HCT116 (cell line): Measurements from ENCODE around the gene CPNE4.

Experiments
- POLR2A ChIP-seq: IDR thresholded peaks from 2 replicates; pipeline ENCODE4 v1.7.0; 2011; ENCODE audit warnings: borderline replicate concordance; ENCODE audit not compliant: insufficient read depth, insufficient read length; ENCODE audit errors: extremely low read depth
- SP1 ChIP-seq: IDR thresholded peaks from 2 replicates; pipeline ENCODE4 v1.6.1; 2012; ENCODE audit warnings: low read depth
- TF ChIP-seq, protein P1 (sequence below), 3 experiments: fragments of 200-600 bp in 1 of 3; sonication (generic) in 1 of 3; IDR thresholded peaks in 2 of 3; conservative IDR thresholded peaks in 1 of 3; 2 replicates each; pipeline ENCODE4 v1.5.1; 2012 to 2017; ENCODE audit warnings: low read depth in 2 of 3, low read length in 2 of 3, antibody characterized with exemption in 1 of 3, borderline replicate concordance in 1 of 3, control low read depth in 1 of 3, mild to moderate bottlenecking in 1 of 3, mixed read lengths in 1 of 3, mixed run types in 1 of 3, moderate library complexity in 1 of 3; ENCODE audit not compliant: insufficient read depth in 1 of 3
- TF ChIP-seq, protein P2 (sequence below): IDR thresholded peaks from 2 replicates; pipeline ENCODE4 v1.6.1; 2012; ENCODE audit warnings: low read depth

DNA sequence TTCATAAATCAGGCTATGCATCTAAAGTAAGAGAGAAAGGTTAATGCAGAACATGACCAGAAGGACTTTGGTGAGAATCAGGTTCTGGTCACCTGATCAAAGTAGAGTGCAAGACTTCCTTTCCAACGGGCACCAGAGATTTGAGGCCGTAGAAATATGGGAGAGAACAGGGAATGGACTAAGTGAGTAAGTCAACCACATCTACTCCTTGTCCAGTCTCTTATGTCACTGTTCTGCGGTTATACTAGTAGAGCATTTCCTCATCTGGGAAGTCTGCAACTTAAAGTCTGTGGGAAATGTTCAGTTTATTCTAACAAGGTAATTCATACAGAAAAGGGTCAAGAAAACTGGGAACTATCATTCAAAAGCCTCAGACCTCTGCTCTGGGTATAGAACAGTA is 232.8 kb downstream of the CPNE4 start:
- TF ChIP-seq, protein P1, sequence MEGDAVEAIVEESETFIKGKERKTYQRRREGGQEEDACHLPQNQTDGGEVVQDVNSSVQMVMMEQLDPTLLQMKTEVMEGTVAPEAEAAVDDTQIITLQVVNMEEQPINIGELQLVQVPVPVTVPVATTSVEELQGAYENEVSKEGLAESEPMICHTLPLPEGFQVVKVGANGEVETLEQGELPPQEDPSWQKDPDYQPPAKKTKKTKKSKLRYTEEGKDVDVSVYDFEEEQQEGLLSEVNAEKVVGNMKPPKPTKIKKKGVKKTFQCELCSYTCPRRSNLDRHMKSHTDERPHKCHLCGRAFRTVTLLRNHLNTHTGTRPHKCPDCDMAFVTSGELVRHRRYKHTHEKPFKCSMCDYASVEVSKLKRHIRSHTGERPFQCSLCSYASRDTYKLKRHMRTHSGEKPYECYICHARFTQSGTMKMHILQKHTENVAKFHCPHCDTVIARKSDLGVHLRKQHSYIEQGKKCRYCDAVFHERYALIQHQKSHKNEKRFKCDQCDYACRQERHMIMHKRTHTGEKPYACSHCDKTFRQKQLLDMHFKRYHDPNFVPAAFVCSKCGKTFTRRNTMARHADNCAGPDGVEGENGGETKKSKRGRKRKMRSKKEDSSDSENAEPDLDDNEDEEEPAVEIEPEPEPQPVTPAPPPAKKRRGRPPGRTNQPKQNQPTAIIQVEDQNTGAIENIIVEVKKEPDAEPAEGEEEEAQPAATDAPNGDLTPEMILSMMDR (IDR thresholded peaks at IDR 0.05 in 2 of 3, conservative IDR thresholded peaks at IDR 0.05 in 1 of 3; ENCODE audit: borderline replicate concordance in 1 of 3, insufficient read depth in 1 of 3, low read depth in 2 of 3, low read length in 2 of 3): no peak
- TF ChIP-seq POLR2A (no peak), SP1 (no peak)
- TF ChIP-seq, protein P2, sequence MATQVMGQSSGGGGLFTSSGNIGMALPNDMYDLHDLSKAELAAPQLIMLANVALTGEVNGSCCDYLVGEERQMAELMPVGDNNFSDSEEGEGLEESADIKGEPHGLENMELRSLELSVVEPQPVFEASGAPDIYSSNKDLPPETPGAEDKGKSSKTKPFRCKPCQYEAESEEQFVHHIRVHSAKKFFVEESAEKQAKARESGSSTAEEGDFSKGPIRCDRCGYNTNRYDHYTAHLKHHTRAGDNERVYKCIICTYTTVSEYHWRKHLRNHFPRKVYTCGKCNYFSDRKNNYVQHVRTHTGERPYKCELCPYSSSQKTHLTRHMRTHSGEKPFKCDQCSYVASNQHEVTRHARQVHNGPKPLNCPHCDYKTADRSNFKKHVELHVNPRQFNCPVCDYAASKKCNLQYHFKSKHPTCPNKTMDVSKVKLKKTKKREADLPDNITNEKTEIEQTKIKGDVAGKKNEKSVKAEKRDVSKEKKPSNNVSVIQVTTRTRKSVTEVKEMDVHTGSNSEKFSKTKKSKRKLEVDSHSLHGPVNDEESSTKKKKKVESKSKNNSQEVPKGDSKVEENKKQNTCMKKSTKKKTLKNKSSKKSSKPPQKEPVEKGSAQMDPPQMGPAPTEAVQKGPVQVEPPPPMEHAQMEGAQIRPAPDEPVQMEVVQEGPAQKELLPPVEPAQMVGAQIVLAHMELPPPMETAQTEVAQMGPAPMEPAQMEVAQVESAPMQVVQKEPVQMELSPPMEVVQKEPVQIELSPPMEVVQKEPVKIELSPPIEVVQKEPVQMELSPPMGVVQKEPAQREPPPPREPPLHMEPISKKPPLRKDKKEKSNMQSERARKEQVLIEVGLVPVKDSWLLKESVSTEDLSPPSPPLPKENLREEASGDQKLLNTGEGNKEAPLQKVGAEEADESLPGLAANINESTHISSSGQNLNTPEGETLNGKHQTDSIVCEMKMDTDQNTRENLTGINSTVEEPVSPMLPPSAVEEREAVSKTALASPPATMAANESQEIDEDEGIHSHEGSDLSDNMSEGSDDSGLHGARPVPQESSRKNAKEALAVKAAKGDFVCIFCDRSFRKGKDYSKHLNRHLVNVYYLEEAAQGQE: no peak
